K562 (cell line): ENCODE results near the gene ADK.

Experiments
- CEBPZ ChIP-seq: fragments of 150-350 bp; IDR thresholded peaks from 2 replicates; pipeline ENCODE4 v1.6.1; 2014; ENCODE audit warnings: low read depth, mild to moderate bottlenecking, low read length, borderline replicate concordance
- CTCF ChIP-seq, 3 experiments: IDR thresholded peaks in 2 of 3; conservative IDR thresholded peaks in 1 of 3; 2 replicates each; pipeline ENCODE4 v1.5.1; 2011 to 2012; ENCODE audit warnings: low read length in 3 of 3, mild to moderate bottlenecking in 3 of 3, control low read depth in 2 of 3, improper control_type of control experiment in 1 of 3, inconsistent platforms in 1 of 3, low read depth in 1 of 3, mixed read lengths in 1 of 3, moderate library complexity in 1 of 3; ENCODE audit not compliant: insufficient read depth in 2 of 3
- GMEB1 ChIP-seq: fragments of 250-450 bp; sonication (Bioruptor Pico); IDR thresholded peaks from 2 replicates; pipeline ENCODE4 v1.4.0; 2020; ENCODE audit warnings: mild to moderate bottlenecking
- GTF2A2 ChIP-seq: IDR thresholded peaks from 2 replicates; pipeline ENCODE4 v1.6.1; 2016; ENCODE audit warnings: mild to moderate bottlenecking, missing genetic modification characterization, missing compliant biosample characterization
- KLF13 ChIP-seq: fragments of 450-650 bp; IDR thresholded peaks from 2 replicates; pipeline ENCODE4 v1.6.1; 2016; ENCODE audit warnings: missing genetic modification characterization, low read depth, mild to moderate bottlenecking, missing compliant biosample characterization, moderate library complexity, borderline replicate concordance
- MXI1 ChIP-seq: IDR thresholded peaks from 2 replicates; pipeline ENCODE4 v1.6.1; 2011; ENCODE audit warnings: low read depth, mild to moderate bottlenecking, improper control_type of control experiment, low read length
- NCOA4 ChIP-seq: fragments of 450-650 bp; IDR thresholded peaks from 2 replicates; pipeline ENCODE4 v1.6.1; 2018; ENCODE audit warnings: mild to moderate bottlenecking; ENCODE audit not compliant: partially characterized antibody
- NFIC ChIP-seq: fragments of 450-650 bp; IDR thresholded peaks from 2 replicates; pipeline ENCODE4 v1.6.1; 2017; ENCODE audit warnings: mild to moderate bottlenecking, inconsistent platforms
- SIN3A ChIP-seq, 2 experiments: fragments of 150-350 bp in 1 of 2; IDR thresholded peaks; 2 replicates each; pipeline ENCODE4 v1.6.1; 2011 to 2016; ENCODE audit warnings: borderline replicate concordance in 2 of 2, low read depth in 2 of 2, low read length in 2 of 2, mild to moderate bottlenecking in 2 of 2, moderate library complexity in 2 of 2; ENCODE audit not compliant: control insufficient read depth in 1 of 2
- ZFP36 ChIP-seq: fragments of 150-350 bp; IDR thresholded peaks from 2 replicates; pipeline ENCODE4 v1.6.1; 2018; ENCODE audit warnings: low read length, low read depth; ENCODE audit not compliant: partially characterized antibody
- ZMIZ1 ChIP-seq, 2 experiments: fragments of 150-350 bp in 1 of 2; IDR thresholded peaks; 2 replicates each; pipeline ENCODE4 v1.6.1; 2012 to 2016; ENCODE audit warnings: low read depth in 2 of 2, low read length in 2 of 2, mild to moderate bottlenecking in 1 of 2, moderate library complexity in 1 of 2
- ZNF174 ChIP-seq: fragments of 250-450 bp; sonication (Bioruptor Pico); IDR thresholded peaks from 2 replicates; pipeline ENCODE4 v1.4.0; 2020; ENCODE audit warnings: mild to moderate bottlenecking
- ZNF282 ChIP-seq: sonication (generic); formaldehyde crosslinking; IDR thresholded peaks from 2 replicates; pipeline ENCODE4 v1.8.1; 2023; ENCODE audit warnings: missing genetic modification reagents
- ZNF583 ChIP-seq: fragments of 250-450 bp; sonication (Bioruptor Pico); IDR thresholded peaks from 2 replicates; pipeline ENCODE4 v1.4.0; 2020

GRCh38 chr10:74391786-74392185, 240.8 kb downstream of the ADK start:
- TF ChIP-seq GMEB1 (CRISPR knock-in tag) (no peak), GTF2A2 (tag) (no peak), CEBPZ (no peak), NCOA4 (no peak), MXI1 (no peak), ZFP36 (no peak), ZNF583 (no peak), ZNF282 (CRISPR knock-in tag) (no peak), ZMIZ1 (IDR thresholded peaks at IDR 0.05; ENCODE audit: low read depth in 2 of 2, low read length in 2 of 2) (no peak), CTCF (IDR thresholded peaks at IDR 0.05 in 2 of 3, conservative IDR thresholded peaks at IDR 0.05 in 1 of 3; ENCODE audit: insufficient read depth in 2 of 3, low read depth in 1 of 3, low read length in 3 of 3) (no peak), KLF13 (tag) (no peak), ZNF174 (no peak), NFIC (no peak), SIN3A (IDR thresholded peaks at IDR 0.05; ENCODE audit: borderline replicate concordance in 2 of 2, control insufficient read depth in 1 of 2, low read depth in 2 of 2, low read length in 2 of 2) (no peak)
